Measurements from ENCODE around the gene GLMN. TPM values are rescaled to one million over a fixed set of nuclear protein-coding genes. Genes with fewer than 3 reads are reported as not detected.

GLMN gene
- polyA plus RNA-seq, 2 of the 4 experiments (the other 2 are of a cell fraction): 10.6 to 10.9 TPM

DNA sequence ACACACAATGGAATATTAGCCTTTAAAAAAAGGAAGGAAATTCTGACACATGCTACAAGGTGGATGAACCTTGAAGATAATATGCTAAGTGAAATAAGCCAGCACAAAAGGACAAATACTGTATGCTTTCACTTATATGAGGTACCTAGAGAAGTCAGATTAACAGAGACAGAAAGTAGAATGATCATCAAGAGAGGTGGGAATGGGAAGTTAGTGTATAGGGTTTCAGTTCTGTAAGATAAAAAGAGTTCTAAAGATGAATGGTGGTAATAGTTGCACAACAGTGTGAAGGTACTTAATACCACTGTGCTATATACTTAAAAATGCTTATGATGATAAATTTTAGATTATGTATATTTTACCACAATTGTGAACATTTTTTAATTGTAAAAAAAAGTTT lies 7.2 kb upstream of the GLMN start:
- DNase-seq (ENCODE audit: low read depth in 1 of 2, low spot score in 1 of 2) (no peak), ATAC-seq (no peak), FAIRE-seq (no peak)
- no peaks in the 10 kb centered on the region for H3K4me1 ChIP-seq
- CTCF ChIA-PET: no interaction called here
- no peaks in the 10 kb centered on the region for H3K9me3 ChIP-seq
- no peak overlapping the region for H3K4me2 ChIP-seq
- H3K27ac ChIP-seq: no peak overlapping the region
- POLR2A ChIA-PET: no interaction called here
- no peak overlapping the region for H3K4me3 ChIP-seq
- TF ChIP-seq, protein P1, sequence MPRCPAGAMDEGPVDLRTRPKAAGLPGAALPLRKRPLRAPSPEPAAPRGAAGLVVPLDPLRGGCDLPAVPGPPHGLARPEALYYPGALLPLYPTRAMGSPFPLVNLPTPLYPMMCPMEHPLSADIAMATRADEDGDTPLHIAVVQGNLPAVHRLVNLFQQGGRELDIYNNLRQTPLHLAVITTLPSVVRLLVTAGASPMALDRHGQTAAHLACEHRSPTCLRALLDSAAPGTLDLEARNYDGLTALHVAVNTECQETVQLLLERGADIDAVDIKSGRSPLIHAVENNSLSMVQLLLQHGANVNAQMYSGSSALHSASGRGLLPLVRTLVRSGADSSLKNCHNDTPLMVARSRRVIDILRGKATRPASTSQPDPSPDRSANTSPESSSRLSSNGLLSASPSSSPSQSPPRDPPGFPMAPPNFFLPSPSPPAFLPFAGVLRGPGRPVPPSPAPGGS (IDR thresholded peaks at IDR 0.05): no peak
- TF ChIP-seq SREBF2 (IDR thresholded peaks at IDR 0.05): no peak
- no peak for TF ChIP-seq RNF2 (IDR thresholded peaks at IDR 0.05; ENCODE audit: borderline replicate concordance, low read depth)
- TF ChIP-seq, protein P2, sequence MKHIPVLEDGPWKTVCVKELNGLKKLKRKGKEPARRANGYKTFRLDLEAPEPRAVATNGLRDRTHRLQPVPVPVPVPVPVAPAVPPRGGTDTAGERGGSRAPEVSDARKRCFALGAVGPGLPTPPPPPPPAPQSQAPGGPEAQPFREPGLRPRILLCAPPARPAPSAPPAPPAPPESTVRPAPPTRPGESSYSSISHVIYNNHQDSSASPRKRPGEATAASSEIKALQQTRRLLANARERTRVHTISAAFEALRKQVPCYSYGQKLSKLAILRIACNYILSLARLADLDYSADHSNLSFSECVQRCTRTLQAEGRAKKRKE (CRISPR knock-in tag; IDR thresholded peaks at IDR 0.05; ENCODE audit: low read depth): no peak
- no peak for TF ChIP-seq POLR2AphosphoS2 (conservative IDR thresholded peaks at IDR 0.05; ENCODE audit: low read length)
- TF ChIP-seq RAD21 (conservative IDR thresholded peaks at IDR 0.05 in 1 of 2, IDR thresholded peaks at IDR 0.05 in 1 of 2): no peak
- TF ChIP-seq PHF8 (IDR thresholded peaks at IDR 0.05; ENCODE audit: borderline replicate concordance, low read depth): no peak
- TF ChIP-seq, protein P3, sequence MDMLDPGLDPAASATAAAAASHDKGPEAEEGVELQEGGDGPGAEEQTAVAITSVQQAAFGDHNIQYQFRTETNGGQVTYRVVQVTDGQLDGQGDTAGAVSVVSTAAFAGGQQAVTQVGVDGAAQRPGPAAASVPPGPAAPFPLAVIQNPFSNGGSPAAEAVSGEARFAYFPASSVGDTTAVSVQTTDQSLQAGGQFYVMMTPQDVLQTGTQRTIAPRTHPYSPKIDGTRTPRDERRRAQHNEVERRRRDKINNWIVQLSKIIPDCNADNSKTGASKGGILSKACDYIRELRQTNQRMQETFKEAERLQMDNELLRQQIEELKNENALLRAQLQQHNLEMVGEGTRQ (IDR thresholded peaks at IDR 0.05): no peak
- TF ChIP-seq EP300 (IDR thresholded peaks at IDR 0.05): no peak
- no peak for TF ChIP-seq GATA3 (IDR thresholded peaks at IDR 0.05; ENCODE audit: borderline replicate concordance)
- TF ChIP-seq KDM1A (IDR thresholded peaks at IDR 0.05; ENCODE audit: low read depth): no peak
- TF ChIP-seq, protein P4, sequence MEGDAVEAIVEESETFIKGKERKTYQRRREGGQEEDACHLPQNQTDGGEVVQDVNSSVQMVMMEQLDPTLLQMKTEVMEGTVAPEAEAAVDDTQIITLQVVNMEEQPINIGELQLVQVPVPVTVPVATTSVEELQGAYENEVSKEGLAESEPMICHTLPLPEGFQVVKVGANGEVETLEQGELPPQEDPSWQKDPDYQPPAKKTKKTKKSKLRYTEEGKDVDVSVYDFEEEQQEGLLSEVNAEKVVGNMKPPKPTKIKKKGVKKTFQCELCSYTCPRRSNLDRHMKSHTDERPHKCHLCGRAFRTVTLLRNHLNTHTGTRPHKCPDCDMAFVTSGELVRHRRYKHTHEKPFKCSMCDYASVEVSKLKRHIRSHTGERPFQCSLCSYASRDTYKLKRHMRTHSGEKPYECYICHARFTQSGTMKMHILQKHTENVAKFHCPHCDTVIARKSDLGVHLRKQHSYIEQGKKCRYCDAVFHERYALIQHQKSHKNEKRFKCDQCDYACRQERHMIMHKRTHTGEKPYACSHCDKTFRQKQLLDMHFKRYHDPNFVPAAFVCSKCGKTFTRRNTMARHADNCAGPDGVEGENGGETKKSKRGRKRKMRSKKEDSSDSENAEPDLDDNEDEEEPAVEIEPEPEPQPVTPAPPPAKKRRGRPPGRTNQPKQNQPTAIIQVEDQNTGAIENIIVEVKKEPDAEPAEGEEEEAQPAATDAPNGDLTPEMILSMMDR (IDR thresholded peaks at IDR 0.05): no peak
- TF ChIP-seq HDAC2 (IDR thresholded peaks at IDR 0.05): no peak
- TF ChIP-seq, protein P5, sequence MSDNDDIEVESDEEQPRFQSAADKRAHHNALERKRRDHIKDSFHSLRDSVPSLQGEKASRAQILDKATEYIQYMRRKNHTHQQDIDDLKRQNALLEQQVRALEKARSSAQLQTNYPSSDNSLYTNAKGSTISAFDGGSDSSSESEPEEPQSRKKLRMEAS (IDR thresholded peaks at IDR 0.05): no peak
- TF ChIP-seq MAFK (IDR thresholded peaks at IDR 0.05; ENCODE audit: partially characterized antibody): no peak
- no peak for TF ChIP-seq ZSCAN20 (CRISPR knock-in tag; IDR thresholded peaks at IDR 0.05)
- TF ChIP-seq, protein P6, sequence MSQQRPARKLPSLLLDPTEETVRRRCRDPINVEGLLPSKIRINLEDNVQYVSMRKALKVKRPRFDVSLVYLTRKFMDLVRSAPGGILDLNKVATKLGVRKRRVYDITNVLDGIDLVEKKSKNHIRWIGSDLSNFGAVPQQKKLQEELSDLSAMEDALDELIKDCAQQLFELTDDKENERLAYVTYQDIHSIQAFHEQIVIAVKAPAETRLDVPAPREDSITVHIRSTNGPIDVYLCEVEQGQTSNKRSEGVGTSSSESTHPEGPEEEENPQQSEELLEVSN (IDR thresholded peaks at IDR 0.05; ENCODE audit: borderline replicate concordance, low read depth): no peak
- no peak for TF ChIP-seq HEYL (CRISPR knock-in tag; IDR thresholded peaks at IDR 0.05)
- no peak for TF ChIP-seq NFE2L2 (conservative IDR thresholded peaks at IDR 0.05; ENCODE audit: low read length)
- TF ChIP-seq, protein P7, sequence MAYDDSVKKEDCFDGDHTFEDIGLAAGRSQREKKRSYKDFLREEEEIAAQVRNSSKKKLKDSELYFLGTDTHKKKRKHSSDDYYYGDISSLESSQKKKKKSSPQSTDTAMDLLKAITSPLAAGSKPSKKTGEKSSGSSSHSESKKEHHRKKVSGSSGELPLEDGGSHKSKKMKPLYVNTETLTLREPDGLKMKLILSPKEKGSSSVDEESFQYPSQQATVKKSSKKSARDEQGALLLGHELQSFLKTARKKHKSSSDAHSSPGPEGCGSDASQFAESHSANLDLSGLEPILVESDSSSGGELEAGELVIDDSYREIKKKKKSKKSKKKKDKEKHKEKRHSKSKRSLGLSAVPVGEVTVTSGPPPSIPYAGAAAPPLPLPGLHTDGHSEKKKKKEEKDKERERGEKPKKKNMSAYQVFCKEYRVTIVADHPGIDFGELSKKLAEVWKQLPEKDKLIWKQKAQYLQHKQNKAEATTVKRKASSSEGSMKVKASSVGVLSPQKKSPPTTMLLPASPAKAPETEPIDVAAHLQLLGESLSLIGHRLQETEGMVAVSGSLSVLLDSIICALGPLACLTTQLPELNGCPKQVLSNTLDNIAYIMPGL (CRISPR knock-in tag; IDR thresholded peaks at IDR 0.05; ENCODE audit: borderline replicate concordance): no peak

Measured in A549 (cell line).